Thymus (tissue), 14 donors: ENCODE results near the gene CWC27. TPM values are rescaled to one million over a fixed set of nuclear protein-coding genes. Genes with fewer than 3 reads are reported as not detected.
A peak's percentile ranks its signal among the peaks of the same experiment; 100 is the strongest.

Experiments used
- DNase-seq, 9 donors: peaks; one replicate each; pipeline ENCODE4 v3.0.0-alpha.2; 2013; ENCODE audit warnings: low spot score in 9 of 9, low read depth in 6 of 9, missing footprints in 1 of 9
- H3K27ac ChIP-seq, 2 donors: one replicate each; pipeline ENCODE4 v1.5.1; 2013; ENCODE audit warnings: control low read depth in 1 of 2, low read depth in 1 of 2, low read length in 1 of 2, mild to moderate bottlenecking in 1 of 2, moderate library complexity in 1 of 2
- H3K27me3 ChIP-seq, 2 donors: one replicate each; pipeline ENCODE4 v1.5.1; 2013; ENCODE audit warnings: low read length in 1 of 2; ENCODE audit not compliant: control insufficient read depth in 2 of 2, insufficient read depth in 1 of 2
- H3K36me3 ChIP-seq, 2 donors: one replicate each; pipeline ENCODE4 v1.5.1; 2013; ENCODE audit warnings: low read length in 1 of 2, mild to moderate bottlenecking in 1 of 2, moderate library complexity in 1 of 2; ENCODE audit not compliant: control insufficient read depth in 2 of 2, insufficient read depth in 2 of 2
- H3K4me1 ChIP-seq, 2 donors: one replicate each; pipeline ENCODE4 v1.5.1; 2013; ENCODE audit warnings: low read length in 2 of 2; ENCODE audit not compliant: control insufficient read depth in 2 of 2, insufficient read depth in 2 of 2
- H3K4me3 ChIP-seq, 2 donors: one replicate each; pipeline ENCODE4 v1.5.1; 2013; ENCODE audit warnings: low read length in 2 of 2, control low read depth in 1 of 2, mild to moderate bottlenecking in 1 of 2
- H3K9me3 ChIP-seq, 2 donors: one replicate each; pipeline ENCODE4 v1.5.1; 2013; ENCODE audit warnings: low read length in 1 of 2, mild to moderate bottlenecking in 1 of 2; ENCODE audit not compliant: control insufficient read depth in 2 of 2, insufficient read depth in 1 of 2
- WGBS: extraction: QIAGEN DNeasy Blood & Tissue Kit; methylation state at CpG from one replicate; pipeline ENCODE4 v1.1.7; 2013; 5-methylcytosine and 5-hydroxymethylcytosine counted together
- long read RNA-seq, 10 donors: transcript quantifications; one replicate each; lab custom pipeline, GENCODE V29; 2026
- polyA plus RNA-seq: library from polyadenylated mRNA; stranded (reverse); fragments of 200-250 nt; gene quantifications from one replicate; pipeline ENCODE4 v1.2.3, GENCODE V29; 2013
- total RNA-seq: library from RNA; stranded (reverse); fragments of 120-200 nt; gene quantifications from one replicate; pipeline ENCODE4 v1.2.4, GENCODE V29; 2013
- donor health status: healthy.

CWC27 gene, protein sequence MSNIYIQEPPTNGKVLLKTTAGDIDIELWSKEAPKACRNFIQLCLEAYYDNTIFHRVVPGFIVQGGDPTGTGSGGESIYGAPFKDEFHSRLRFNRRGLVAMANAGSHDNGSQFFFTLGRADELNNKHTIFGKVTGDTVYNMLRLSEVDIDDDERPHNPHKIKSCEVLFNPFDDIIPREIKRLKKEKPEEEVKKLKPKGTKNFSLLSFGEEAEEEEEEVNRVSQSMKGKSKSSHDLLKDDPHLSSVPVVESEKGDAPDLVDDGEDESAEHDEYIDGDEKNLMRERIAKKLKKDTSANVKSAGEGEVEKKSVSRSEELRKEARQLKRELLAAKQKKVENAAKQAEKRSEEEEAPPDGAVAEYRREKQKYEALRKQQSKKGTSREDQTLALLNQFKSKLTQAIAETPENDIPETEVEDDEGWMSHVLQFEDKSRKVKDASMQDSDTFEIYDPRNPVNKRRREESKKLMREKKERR
- total RNA-seq, result 24.2 TPM
- polyA plus RNA-seq, result 23.5 TPM
- long read RNA-seq, donor 1, partial matches to known transcripts, result 0 of 1 reads
- long read RNA-seq, donor 1, other reads (novel, unspliced or antisense), result 0 of 1 reads
- long read RNA-seq, donor 2, result 0 reads
- long read RNA-seq, donor 3, partial matches to known transcripts, result 7 of 10 reads
- long read RNA-seq, donor 3, other reads (novel, unspliced or antisense), result 0 of 10 reads
- long read RNA-seq, donor 4, partial matches to known transcripts, result 0 of 1 reads
- long read RNA-seq, donor 4, other reads (novel, unspliced or antisense), result 0 of 1 reads
- long read RNA-seq, donor 5, partial matches to known transcripts, result 16 of 20 reads
- long read RNA-seq, donor 5, other reads (novel, unspliced or antisense), result 0 of 20 reads
- long read RNA-seq, donor 6, transcript CWC27-201 (14 exons, 2,078 nt), result major isoform, 5 of 5 reads
- long read RNA-seq, donor 6, partial matches to known transcripts, result 0 of 5 reads
- long read RNA-seq, donor 6, other reads (novel, unspliced or antisense), result 0 of 5 reads
- long read RNA-seq, donor 7, transcript CWC27-201 (14 exons, 2,078 nt), result major isoform, 6 of 12 reads
- long read RNA-seq, donor 7, partial matches to known transcripts, result 6 of 12 reads
- long read RNA-seq, donor 7, other reads (novel, unspliced or antisense), result 0 of 12 reads
- long read RNA-seq, donor 8, partial matches to known transcripts, result 0 of 1 reads
- long read RNA-seq, donor 8, other reads (novel, unspliced or antisense), result 0 of 1 reads
- long read RNA-seq, donor 9, partial matches to known transcripts, result 0 of 3 reads
- long read RNA-seq, donor 9, other reads (novel, unspliced or antisense), result 0 of 3 reads
- long read RNA-seq, donor 10, partial matches to known transcripts, result 176 of 177 reads
- long read RNA-seq, donor 10, other reads (novel, unspliced or antisense), result 0 of 177 reads

DNA sequence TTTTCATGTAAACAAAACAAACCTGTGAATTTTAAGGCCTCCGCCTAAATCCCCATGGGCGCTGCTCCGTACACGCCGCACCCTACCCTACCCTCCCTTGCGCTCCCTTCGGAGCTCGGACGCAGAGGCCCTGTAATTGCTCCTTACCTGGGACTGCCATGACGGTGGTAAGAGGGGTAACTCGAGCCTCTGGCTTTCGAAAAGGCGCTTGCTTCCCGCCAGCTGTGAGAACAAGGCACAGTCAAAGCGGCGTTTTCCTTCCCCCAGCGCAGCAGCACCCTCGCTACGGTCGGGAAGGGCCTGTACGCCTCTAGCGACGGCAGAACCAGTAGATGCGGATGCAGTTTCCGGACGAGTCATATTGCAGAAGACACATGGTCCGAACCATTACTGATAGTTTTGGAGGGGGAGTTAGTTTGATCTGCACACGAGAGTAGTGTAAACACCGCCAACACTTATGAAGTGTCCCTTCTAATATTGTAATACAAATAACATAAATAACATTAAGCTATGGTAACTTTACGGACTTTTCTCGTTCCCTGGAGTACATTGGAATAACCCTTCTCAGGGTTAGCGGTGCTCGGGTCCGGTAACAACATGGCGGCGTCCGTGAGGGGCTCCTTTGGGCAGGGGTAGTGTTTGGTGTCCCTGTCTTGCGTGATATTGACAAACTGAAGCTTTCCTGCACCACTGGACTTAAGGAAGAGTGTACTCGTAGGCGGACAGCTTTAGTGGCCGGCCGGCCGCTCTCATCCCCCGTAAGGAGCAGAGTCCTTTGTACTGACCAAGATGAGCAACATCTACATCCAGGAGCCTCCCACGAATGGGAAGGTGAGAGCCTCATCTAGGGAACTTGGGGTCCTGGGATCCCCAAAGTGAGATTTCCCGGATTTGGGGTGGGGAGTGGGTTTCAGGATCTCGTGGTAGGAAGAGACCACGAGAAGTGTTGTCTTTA is at the start of gene CWC27, which contains the start of gene SREK1IP1:
CWC27 (plus strand) TSS at position 573 of the 955 bp plus-strand sequence; CDS start at position 790, 217 bp downstream.
SREK1IP1 (minus strand) TSS at position 334 of the 955 bp plus-strand sequence; CDS start at position 160, 174 bp downstream.
- Histone ChIP-seq H3K27me3 (no peaks in the 10 kb centered on the region), H3K36me3 (peaks cover 0 to 4% of the 10 kb centered on the region in 2 donors), H3K4me1 (peaks cover 11 to 15% of the 10 kb centered on the region in 2 donors), H3K9me3 (no peaks in the 10 kb centered on the region), H3K27ac (peak within 1 kb of the TSS; percentile 90 to 92), H3K4me3 (peak within 1 kb of the TSS; percentile 89 to 99)
- DNase-seq, result peak; percentile 81 to 95 (median 88)
- WGBS, result under 1% methylated on average over 48 of the region's 48 CpGs

DNA sequence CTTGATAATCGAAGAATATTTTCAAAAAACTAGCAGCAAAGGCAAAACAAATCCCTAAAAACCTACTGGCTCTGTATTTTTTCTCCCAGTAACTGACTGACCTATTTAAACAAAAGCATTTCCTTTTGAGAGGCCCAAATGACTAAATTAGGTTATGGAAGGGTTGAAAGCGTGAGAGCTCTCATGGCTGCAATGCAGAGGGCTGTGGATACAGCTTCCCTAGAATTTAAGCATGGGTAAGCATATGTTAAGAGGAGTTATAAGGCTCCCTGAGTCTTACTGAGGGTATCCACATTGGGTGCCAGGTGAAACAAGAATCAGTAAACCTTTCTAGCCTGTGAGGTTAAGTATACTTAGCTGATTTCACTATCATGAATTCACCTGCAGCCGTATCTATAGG is 46.1 kb upstream of the CWC27 start:
- WGBS, result 81% methylated on average over 3 of the region's 3 CpGs
- Histone ChIP-seq H3K4me3 (no peak overlapping the region), H3K27me3 (no peaks in the 10 kb centered on the region), H3K4me1 (no peaks in the 10 kb centered on the region), H3K36me3 (peaks cover 3 to 6% of the 10 kb centered on the region in 2 donors), H3K27ac (no peak overlapping the region), H3K9me3 (no peaks in the 10 kb centered on the region)
- no peak for DNase-seq

DNA sequence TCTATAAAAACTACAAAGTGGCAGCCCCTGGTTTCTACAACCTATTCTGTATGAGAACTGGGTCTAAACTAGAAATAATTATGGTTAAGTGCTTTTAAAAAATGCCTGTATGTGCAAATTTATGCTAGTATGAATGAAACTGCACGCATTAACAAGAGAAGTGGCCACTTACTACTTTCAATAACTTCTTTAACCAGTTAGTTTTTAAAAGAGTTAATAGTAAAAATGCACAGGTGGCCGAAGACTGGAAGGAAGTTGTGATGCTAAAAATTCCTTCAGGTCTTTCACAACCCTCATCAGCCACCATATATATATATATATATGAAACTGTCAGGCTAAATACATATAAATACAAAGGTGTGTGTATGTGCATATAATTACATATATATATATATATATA is 41.6 kb upstream of the CWC27 start:
- H3K27ac ChIP-seq, result no peak overlapping the region
- 97% methylated on average over 2 of the region's 2 CpGs for WGBS
- peaks cover 3 to 13% of the 10 kb centered on the region in 2 donors for H3K36me3 ChIP-seq
- H3K4me3 ChIP-seq, result no peak overlapping the region
- H3K27me3 ChIP-seq, result no peaks in the 10 kb centered on the region
- no peaks in the 10 kb centered on the region for H3K4me1 ChIP-seq
- no peaks in the 10 kb centered on the region for H3K9me3 ChIP-seq
- no peak for DNase-seq

DNA sequence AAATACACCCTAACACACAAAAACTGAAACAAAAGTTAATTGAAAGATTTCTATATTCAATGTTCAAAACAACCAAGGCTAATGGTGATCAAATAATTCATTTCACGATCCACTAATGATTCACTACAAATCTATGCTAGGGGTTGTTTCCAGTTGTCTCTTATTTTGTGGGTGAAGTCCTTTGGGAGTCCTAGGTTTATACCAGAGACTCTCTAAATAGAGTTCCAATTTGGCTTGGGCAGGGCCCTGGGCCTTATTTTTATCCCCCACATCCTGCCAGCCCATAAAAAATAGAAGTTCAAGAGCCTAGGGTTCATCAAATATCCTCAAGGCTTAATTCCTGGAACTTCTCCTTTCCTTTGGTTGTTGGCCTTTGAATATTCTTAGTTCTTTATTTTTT is 26.3 kb upstream of the CWC27 start:
- H3K36me3 ChIP-seq, result peaks cover 4 to 19% of the 10 kb centered on the region in 2 donors
- no peaks in the 10 kb centered on the region for H3K27me3 ChIP-seq
- no peak overlapping the region for H3K27ac ChIP-seq
- H3K9me3 ChIP-seq, result no peaks in the 10 kb centered on the region
- no peaks in the 10 kb centered on the region for H3K4me1 ChIP-seq
- H3K4me3 ChIP-seq, result no peak overlapping the region
- no peak for DNase-seq
- whole genome bisulfite sequencing, result 94% methylated on average over 1 of the region's 1 CpG

DNA sequence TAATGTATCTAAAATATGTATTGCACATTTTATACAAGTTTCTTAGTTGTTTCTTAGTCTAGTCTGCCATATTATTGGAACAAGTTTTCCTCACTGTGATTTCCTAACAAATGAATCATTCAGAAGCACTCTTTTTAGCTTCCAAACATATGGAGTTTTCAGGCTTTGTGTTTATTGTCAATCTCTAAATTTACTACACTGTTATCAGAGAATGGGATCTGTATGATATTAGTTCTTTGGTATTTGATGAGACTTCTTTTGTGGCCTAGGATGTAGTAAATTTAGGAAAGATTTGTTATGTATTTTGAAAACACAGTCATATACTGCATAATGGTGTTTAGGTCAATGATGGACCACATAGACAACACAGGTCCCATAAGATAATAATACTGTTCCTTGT is 25.9 kb upstream of the CWC27 start:
- H3K9me3 ChIP-seq, result no peaks in the 10 kb centered on the region
- no peak overlapping the region for H3K4me3 ChIP-seq
- H3K4me1 ChIP-seq, result no peaks in the 10 kb centered on the region
- H3K27ac ChIP-seq, result no peak overlapping the region
- no peak for DNase-seq
- no peaks in the 10 kb centered on the region for H3K27me3 ChIP-seq
- peaks cover 4 to 19% of the 10 kb centered on the region in 2 donors for H3K36me3 ChIP-seq

DNA sequence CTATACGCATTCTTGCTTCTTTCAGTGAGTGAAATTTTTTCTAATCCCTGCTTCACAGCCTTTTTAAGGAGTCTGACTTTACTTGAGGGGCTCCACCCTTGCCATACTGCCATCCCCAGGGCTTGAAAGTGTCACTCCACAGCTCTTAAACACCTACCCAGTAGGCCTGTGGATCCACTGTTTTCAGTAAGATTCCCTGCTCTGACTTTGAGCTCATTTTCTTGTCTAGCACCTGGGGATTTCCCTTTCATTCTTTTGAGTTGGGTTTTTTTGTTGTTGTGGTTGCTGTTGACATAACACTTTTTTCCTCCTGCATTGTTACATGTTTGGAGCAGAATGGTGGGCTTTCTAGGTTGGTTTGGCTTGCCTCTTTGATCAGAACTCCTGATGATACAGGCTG is 23.8 kb upstream of the CWC27 start:
- H3K4me3 ChIP-seq, result no peak overlapping the region
- H3K27me3 ChIP-seq, result no peaks in the 10 kb centered on the region
- no peaks in the 10 kb centered on the region for H3K4me1 ChIP-seq
- H3K9me3 ChIP-seq, result no peaks in the 10 kb centered on the region
- H3K27ac ChIP-seq, result no peak overlapping the region
- H3K36me3 ChIP-seq, result peaks cover 4 to 6% of the 10 kb centered on the region in 2 donors
- WGBS, result 98% methylated on average over 1 of the region's 1 CpG
- no peak for DNase-seq

DNA sequence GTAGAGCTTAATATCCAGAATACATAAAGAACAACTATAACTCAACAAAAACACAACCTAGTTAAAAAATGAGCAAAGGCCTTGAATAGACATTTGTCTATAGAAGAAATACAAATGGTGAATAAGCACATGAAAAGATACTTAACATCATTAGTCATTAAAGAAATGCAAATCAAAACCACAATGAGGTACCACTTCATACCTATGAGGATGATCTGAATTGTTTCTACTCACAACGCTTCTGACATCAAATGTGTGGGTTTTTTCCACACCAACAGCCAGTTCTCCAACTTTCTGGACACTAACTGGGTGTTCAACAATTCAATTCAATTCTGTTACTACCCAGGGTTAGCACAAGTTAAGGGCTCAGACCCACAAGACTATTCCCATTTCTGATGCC is 22.3 kb upstream of the CWC27 start:
- 93% methylated on average over 1 of the region's 1 CpG for WGBS

DNA sequence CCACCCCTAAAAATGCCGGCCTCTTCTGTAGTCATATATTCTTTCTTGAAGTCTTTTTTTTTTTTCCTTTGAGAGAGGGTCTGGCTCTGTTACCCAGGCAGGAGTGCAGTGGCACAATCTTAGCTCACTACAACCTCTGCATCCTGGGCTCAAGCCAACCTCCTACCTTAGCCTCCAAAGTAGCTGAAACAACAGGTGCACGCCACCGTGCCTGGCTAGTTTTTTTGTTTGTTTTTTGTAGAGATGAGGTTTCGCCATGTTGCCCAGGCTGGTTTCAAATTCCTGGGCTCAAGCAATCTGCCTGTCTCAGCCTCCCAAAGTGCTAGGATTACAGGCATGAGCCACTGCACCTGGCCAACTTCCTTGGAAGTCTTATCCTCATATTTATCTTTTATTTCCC is 19.3 kb upstream of the CWC27 start:
- 88% methylated on average over 4 of the region's 4 CpGs for WGBS
- Histone ChIP-seq H3K4me3 (no peak overlapping the region), H3K27ac (no peak overlapping the region), H3K27me3 (no peaks in the 10 kb centered on the region), H3K36me3 (peaks cover 0 to 2% of the 10 kb centered on the region in 2 donors), H3K4me1 (no peaks in the 10 kb centered on the region), H3K9me3 (no peaks in the 10 kb centered on the region)
- no peak for DNase-seq

More for the DNA sequence above, 22.3 kb upstream of the CWC27 start:
- Histone ChIP-seq H3K4me3 (no peak overlapping the region), H3K4me1 (no peaks in the 10 kb centered on the region), H3K27ac (no peak overlapping the region), H3K36me3 (no peaks in the 10 kb centered on the region), H3K9me3 (no peaks in the 10 kb centered on the region), H3K27me3 (no peaks in the 10 kb centered on the region)
- no peak for DNase-seq
